Ovary (tissue), 9 donors: Measurements from ENCODE around the gene LTBP4. TPM values are rescaled to one million over a fixed set of nuclear protein-coding genes. Genes with fewer than 3 reads are reported as not detected.

ENCODE experiments used
- DNase-seq, 5 donors: peaks; one replicate each; pipeline ENCODE4 v3.0.0-alpha.2; 2019 to 2020
- H3K27ac ChIP-seq, 2 donors: fragments of 200-600 bp; one replicate each; pipeline versions ENCODE4 v1.5.1 to v1.8.0; 2019 to 2022
- H3K27me3 ChIP-seq: fragments of 200-600 bp; one replicate; pipeline ENCODE4 v1.8.0; 2022
- H3K36me3 ChIP-seq: fragments of 200-600 bp; sonication (generic); one replicate; pipeline ENCODE4 v1.5.1; 2019
- H3K4me1 ChIP-seq: one replicate; pipeline ENCODE4 v1.8.1; 2013; ENCODE audit warnings: mild to moderate bottlenecking, moderate library complexity; ENCODE audit not compliant: insufficient read depth
- H3K4me3 ChIP-seq: fragments of 200-600 bp; sonication (generic); one replicate; pipeline ENCODE4 v1.5.1; 2017
- H3K9me3 ChIP-seq, 2 donors: fragments of 200-600 bp in 1 of 2; sonication (generic) in 1 of 2; one replicate each; pipeline versions ENCODE4 v1.5.1 to v1.8.1; 2013 to 2019; ENCODE audit warnings: mild to moderate bottlenecking in 1 of 2, moderate library complexity in 1 of 2
- CTCF ChIP-seq, 3 donors: fragments of 450-650 bp in 2 of 3; fragments of 200-600 bp in 1 of 3; IDR thresholded peaks; one replicate each; pipeline versions ENCODE4 v1.5.1 to v1.8.0; 2016 to 2022; ENCODE audit warnings: antibody characterized with exemption in 3 of 3, mild to moderate bottlenecking in 1 of 3
- EP300 ChIP-seq: sonication (generic); formaldehyde crosslinking; IDR thresholded peaks from one replicate; pipeline ENCODE4 v1.6.1; 2017; ENCODE audit warnings: antibody characterized with exemption
- POLR2A ChIP-seq: fragments of 450-650 bp; IDR thresholded peaks from one replicate; pipeline ENCODE4 v1.6.1; 2017; ENCODE audit warnings: antibody characterized with exemption, mild to moderate bottlenecking, moderate library complexity
- WGBS, 3 donors: extraction: QIAGEN DNeasy Blood & Tissue Kit in 1 of 3; methylation state at CpG; one replicate each; pipeline versions ENCODE4 v1.1.5 to v1.1.7; 2013 to 2017; 5-methylcytosine and 5-hydroxymethylcytosine counted together
- intact Hi-C, 4 donors: fragments of 100-400 bp; cut with DNase I; formaldehyde crosslinking; loops; one replicate each; pipeline versions ENCODE4 v1.11.0 to v1.15.1; 2022 to 2023
- polyA plus RNA-seq, 2 donors: library from polyadenylated mRNA; stranded (reverse); fragments of 200-250 nt in 1 of 2; fragments of 350-450 nt in 1 of 2; fragmentation: Illumina TruSeq in 1 of 2; extraction: RNeasy Lipid Tissue Mini Kit (QIAGEN cat#74804) in 1 of 2; gene quantifications; one replicate each; pipeline ENCODE4 v1.2.3, GENCODE V29; 2013 to 2014
- total RNA-seq, 7 donors: library from RNA; depleted of rRNA in 2 of 7; stranded (reverse); fragments of >200 nt in 2 of 7; fragmentation: NEBNext Ultra II Directional in 3 of 7; extraction: Animal tissue kit (Norgen Biotek cat#: 25700) in 3 of 7; gene quantifications; one replicate each; pipeline versions ENCODE4 v1.1.0 to v1.2.4, GENCODE V29; 2016 to 2023
- donor health status: DM: no; HTN: no; CAD: no; lungs with moderate emphysema.
- donor health status: DM: no; HTN: no; CAD: no.
- donor health status: Bipolar disorder and iron deficiency.
- donor health status: DM: yes; HTN: yes; CAD: no.
- donor health status: DM: no; HTN: no; CAD: no.
- donor health status: DM: yes; HTN: yes; CAD: no.

LTBP4 gene
- total and polyA plus RNA-seq, 9 donors: 152 to 840 (median 524) TPM

GRCh38 chr19:40658031-40658430 is 56.9 kb downstream of the LTBP4 start:
- TF ChIP-seq EP300 (no peak), POLR2A (no peak), CTCF (IDR thresholded peaks at IDR 0.05) (no peak)
- no peaks in the 10 kb centered on the region for H3K27me3 ChIP-seq
- 91 to 98% (median 96%) methylated on average over 8 of the region's 8 CpGs for WGBS, 3 donors
- no peaks in the 10 kb centered on the region for H3K36me3 ChIP-seq
- H3K4me3 ChIP-seq: no peak overlapping the region
- H3K9me3 ChIP-seq: no peaks in the 10 kb centered on the region
- no peak for DNase-seq
- intact Hi-C loops: no loop called here
- H3K27ac ChIP-seq: no peak overlapping the region
- H3K4me1 ChIP-seq: no peaks in the 10 kb centered on the region

GRCh38 chr19:40659116-40659515 is 57.9 kb downstream of the LTBP4 start:
- Histone ChIP-seq H3K4me1 (peaks cover 5% of the 10 kb centered on the region), H3K9me3 (no peaks in the 10 kb centered on the region), H3K4me3 (no peak overlapping the region), H3K36me3 (no peaks in the 10 kb centered on the region), H3K27me3 (no peaks in the 10 kb centered on the region), H3K27ac (no peak overlapping the region)
- 84 to 89% (median 85%) methylated on average over 5 of the region's 5 CpGs for WGBS, 3 donors
- intact Hi-C loops: no loop called here
- no peak for DNase-seq
- TF ChIP-seq EP300: no peak
- no peak for TF ChIP-seq CTCF (IDR thresholded peaks at IDR 0.05)
- TF ChIP-seq POLR2A: no peak

GRCh38 chr19:40659566-40659965 is 58.4 kb downstream of the LTBP4 start:
- Histone ChIP-seq H3K27me3 (no peaks in the 10 kb centered on the region), H3K36me3 (no peaks in the 10 kb centered on the region), H3K4me1 (peaks cover 8% of the 10 kb centered on the region), H3K4me3 (no peak overlapping the region), H3K27ac (no peak overlapping the region), H3K9me3 (no peaks in the 10 kb centered on the region)
- no peak for DNase-seq
- intact Hi-C loops: no loop called here
- 82 to 85% (median 82%) methylated on average over 11 of the region's 11 CpGs for WGBS, 3 donors
- TF ChIP-seq CTCF (IDR thresholded peaks at IDR 0.05) (no peak), POLR2A (no peak), EP300 (no peak)

GRCh38 chr19:40661616-40662015 is 60.4 kb downstream of the LTBP4 start:
- Histone ChIP-seq H3K27me3 (no peaks in the 10 kb centered on the region), H3K9me3 (no peaks in the 10 kb centered on the region), H3K27ac (no peak overlapping the region), H3K4me3 (no peak overlapping the region), H3K4me1 (peaks cover 8% of the 10 kb centered on the region), H3K36me3 (no peaks in the 10 kb centered on the region)
- intact Hi-C loops: loop anchor here (2.0 to 10.0 kb wide), 8 partner anchors 56 to 606 kb away; partner anchors contain the start of genes COQ8B (in 1 of the 4) and ITPKC (in 1 of the 4)
- DNase-seq: no peak
- WGBS, 3 donors: 88 to 89% (median 88%) methylated on average over 1 of the region's 1 CpG
- no peak for TF ChIP-seq EP300
- no peak for TF ChIP-seq CTCF (IDR thresholded peaks at IDR 0.05)
- TF ChIP-seq POLR2A: no peak
